Subcutaneous adipose tissue (tissue), 4 donors: Measurements from ENCODE around the gene WFDC9. TPM values are rescaled to one million over a fixed set of nuclear protein-coding genes. Genes with fewer than 3 reads are reported as not detected.

ENCODE experiments used
- CTCF ChIP-seq: fragments of 450-650 bp; IDR thresholded peaks from one replicate; pipeline ENCODE4 v1.5.1; 2016; ENCODE audit warnings: low read depth, mild to moderate bottlenecking, control low read depth, antibody characterized with exemption, moderate library complexity
- total RNA-seq, 4 donors: library from RNA; depleted of rRNA; stranded (reverse); fragments of >200 nt; gene quantifications; one replicate each; pipeline ENCODE4 v1.1.0, GENCODE V29; 2016

The WFDC9 gene
- total RNA-seq, 4 donors from 2014 or later = not detected

GRCh38 chr20:45639687-45640086 is 8.6 kb upstream of the WFDC9 start:
- TF ChIP-seq CTCF = no peak

- no peak for TF ChIP-seq CTCF
Observed at GRCh38 chr20:45636513-45636912, 5.4 kb upstream of the WFDC9 start.

DNA sequence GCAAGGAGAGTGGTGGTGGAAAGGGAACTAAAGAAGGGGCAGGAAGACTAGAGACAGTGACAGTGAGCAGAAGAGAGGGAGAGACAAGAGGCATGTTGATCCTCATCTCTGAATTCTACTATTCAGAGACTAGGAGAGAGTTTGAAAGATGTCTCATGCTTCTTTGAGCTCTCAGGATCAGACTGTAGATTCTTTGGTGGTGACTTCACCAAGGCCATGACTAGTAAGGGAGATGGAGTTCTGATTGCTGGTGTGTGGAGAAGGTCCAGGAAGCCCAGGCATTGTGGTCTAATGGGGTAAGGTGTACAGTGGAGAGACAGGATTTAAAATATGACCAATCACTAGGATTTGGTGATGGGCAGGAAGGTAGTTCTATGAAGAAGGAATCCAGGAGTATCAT is 713 bp downstream of the WFDC9 start:
- TF ChIP-seq CTCF = no peak

- no peak for TF ChIP-seq CTCF
Observed at GRCh38 chr20:45629496-45630100, 1.5 kb downstream of the WFDC9 start, which contains the start of gene WFDC10A. Gene WFDC10A, plus strand, starts transcription at chr20:45629739. Its CDS starts 75 bp downstream, at chr20:45629814.

DNA sequence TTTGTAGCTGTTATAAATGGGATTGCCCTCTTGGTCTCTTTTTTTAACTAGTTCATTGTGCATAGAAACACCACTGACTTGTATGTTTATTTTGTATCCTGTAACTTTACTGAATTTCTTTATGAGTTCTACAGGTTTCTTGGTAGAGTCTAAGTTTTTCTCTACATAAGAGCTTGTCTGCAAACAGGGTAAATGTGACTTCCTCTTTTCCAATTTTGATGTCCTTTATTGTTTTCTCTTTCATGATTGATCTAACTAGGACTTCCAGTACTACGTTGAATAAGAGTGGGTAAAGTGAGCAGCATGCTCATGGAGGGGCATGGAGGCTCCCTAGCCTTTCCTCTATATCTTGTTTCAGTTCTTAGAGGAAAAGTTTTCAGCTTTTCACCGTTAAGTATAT is 4.5 kb downstream of the WFDC9 start:
- no peak for TF ChIP-seq CTCF

DNA sequence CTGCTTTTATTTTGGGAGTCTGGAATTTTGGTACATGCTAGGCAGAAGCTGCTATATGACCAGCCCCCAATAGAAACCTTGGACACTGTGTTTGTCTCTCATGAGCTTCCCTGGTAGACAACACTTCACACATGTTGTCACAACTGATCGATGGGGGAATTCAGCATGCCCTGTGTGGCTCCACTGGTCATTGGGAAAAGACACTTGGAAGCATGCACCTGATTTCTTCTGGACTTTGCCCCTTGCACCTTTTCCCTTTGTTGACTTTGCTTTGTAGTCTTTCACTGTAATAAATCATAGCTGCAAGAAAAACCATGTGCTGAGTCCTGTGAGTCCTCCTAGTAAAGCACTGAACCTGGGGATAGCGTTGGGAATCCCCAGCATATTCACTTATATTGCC is 9.5 kb downstream of the WFDC9 start:
- TF ChIP-seq CTCF = no peak

DNA sequence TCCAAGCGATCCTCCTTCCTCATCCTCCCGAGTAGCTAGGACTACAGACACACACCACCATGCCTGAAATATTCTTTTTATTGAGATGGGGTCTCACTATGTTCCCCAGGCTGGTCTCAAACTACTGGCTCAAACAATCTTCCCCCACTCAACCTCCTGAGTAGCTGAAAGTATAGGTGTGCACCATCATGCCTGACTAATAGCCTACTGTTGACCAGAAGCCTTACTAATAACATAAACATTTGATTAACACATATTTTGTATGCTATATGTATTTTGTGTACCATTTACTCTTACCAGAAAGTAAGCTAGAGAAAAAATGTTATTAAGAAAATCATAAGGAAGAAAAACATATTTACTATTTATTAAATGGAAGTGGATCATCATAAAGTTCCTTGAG is 13.5 kb downstream of the WFDC9 start:
- TF ChIP-seq CTCF = no peak
